Spleen (tissue), 7 donors: ENCODE measurements around the gene PFKFB1.

ENCODE experiments used
- CTCF ChIP-seq, 11 experiments: fragments of 200-600 bp in 7 of 11; fragments of 450-650 bp in 4 of 11; sonication (generic) in 4 of 11; IDR thresholded peaks in 8 of 11; conservative IDR thresholded peaks in 3 of 11; 1 replicate in 7 of 11; 2 replicates in 4 of 11; pipeline versions ENCODE4 v1.4.0 to v1.8.0; 2016 to 2021; ENCODE audit warnings: antibody characterized with exemption in 11 of 11, inconsistent platforms in 4 of 11, mild to moderate bottlenecking in 1 of 11
- POLR2A ChIP-seq, 3 donors: fragments of 450-650 bp; IDR thresholded peaks; one replicate each; pipeline ENCODE4 v1.5.1; 2017; ENCODE audit warnings: antibody characterized with exemption in 3 of 3, mild to moderate bottlenecking in 1 of 3
- donor health status: DM: no; HTN: no; CAD: no; lungs with moderate emphysema.
- donor health status: DM: no; HTN: no; CAD: no.
- donor health status: DM: no; HTN: no; CAD: no.

GRCh38 chrX:55026143-55026542 lies 32.2 kb upstream of the PFKFB1 start:
- TF ChIP-seq CTCF (IDR thresholded peaks at IDR 0.05 in 8 of 11, conservative IDR thresholded peaks at IDR 0.05 in 3 of 11): no peak
- TF ChIP-seq POLR2A (IDR thresholded peaks at IDR 0.05): no peak
